Measurements from ENCODE around the gene CEMIP. TPM values are rescaled to one million over a fixed set of nuclear protein-coding genes. Genes with fewer than 3 reads are reported as not detected.

CEMIP gene
- total RNA-seq, 1 donor, result 687 TPM

GRCh38 chr15:80892414-80892813, 113.2 kb downstream of the CEMIP start:
- H3K36me3 ChIP-seq (ENCODE audit: insufficient read depth, low read length), result peaks cover 93% of the 10 kb centered on the region
- no peak overlapping the region for H3K4me3 ChIP-seq (ENCODE audit: insufficient read depth, low read length)
- H4K20me1 ChIP-seq (ENCODE audit: insufficient read depth, low read length), result peaks cover 14% of the 10 kb centered on the region
- no peaks in the 10 kb centered on the region for H3K27me3 ChIP-seq (ENCODE audit: insufficient read depth, low read length)
- H3K27ac ChIP-seq (ENCODE audit: low read depth, low read length), result no peak overlapping the region
- no peak for DNase-seq (ENCODE audit: insufficient read length, low spot score, missing footprints)
- no peaks in the 10 kb centered on the region for H3K79me2 ChIP-seq (ENCODE audit: insufficient read depth, low read length)
- no peak overlapping the region for H3K4me2 ChIP-seq (ENCODE audit: insufficient read depth, low read length)
- no peak for TF ChIP-seq CTCF (IDR thresholded peaks at IDR 0.05; ENCODE audit: extremely low read depth, low read depth, low read length)
- H3K4me1 ChIP-seq (ENCODE audit: insufficient read depth, low read length), result peaks cover 25% of the 10 kb centered on the region
- H2AFZ ChIP-seq (ENCODE audit: low read length), result no peak overlapping the region
- H3K9me3 ChIP-seq (ENCODE audit: low read depth, low read length), result no peaks in the 10 kb centered on the region

DNA sequence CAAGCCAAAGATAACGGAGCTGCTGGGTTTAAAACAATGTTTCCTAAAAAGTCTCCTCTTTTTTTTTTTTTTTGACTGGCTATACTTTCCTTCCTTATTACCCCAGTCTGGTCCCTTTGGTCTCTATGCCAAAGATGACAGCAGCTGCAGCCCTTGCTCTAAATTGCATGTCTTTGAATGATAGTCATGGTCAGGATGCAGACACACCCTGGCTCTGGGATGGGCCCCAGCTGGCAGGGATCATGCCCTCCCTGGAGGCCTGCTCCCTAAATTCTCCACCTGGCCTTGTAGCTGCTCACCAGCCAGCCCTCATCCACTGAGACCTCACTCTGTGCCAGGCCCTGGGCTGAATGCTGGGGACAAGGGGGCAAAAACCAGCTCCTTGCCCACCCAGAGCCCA, 114.6 kb downstream of the CEMIP start:
- TF ChIP-seq CTCF (IDR thresholded peaks at IDR 0.05; ENCODE audit: extremely low read depth, low read depth, low read length), result no peak
- peaks cover 25% of the 10 kb centered on the region for H3K4me1 ChIP-seq (ENCODE audit: insufficient read depth, low read length)
- peak overlapping the region; percentile 23 for H3K27ac ChIP-seq (ENCODE audit: low read depth, low read length)
- H3K9me3 ChIP-seq (ENCODE audit: low read depth, low read length), result no peaks in the 10 kb centered on the region
- H3K36me3 ChIP-seq (ENCODE audit: insufficient read depth, low read length), result peaks cover 93% of the 10 kb centered on the region
- H3K4me2 ChIP-seq (ENCODE audit: insufficient read depth, low read length), result no peak overlapping the region
- peaks cover 14% of the 10 kb centered on the region for H4K20me1 ChIP-seq (ENCODE audit: insufficient read depth, low read length)
- no peaks in the 10 kb centered on the region for H3K79me2 ChIP-seq (ENCODE audit: insufficient read depth, low read length)
- no peak for DNase-seq (ENCODE audit: insufficient read length, low spot score, missing footprints)
- no peak overlapping the region for H2AFZ ChIP-seq (ENCODE audit: low read length)
- H3K4me3 ChIP-seq (ENCODE audit: insufficient read depth, low read length), result no peak overlapping the region
- H3K27me3 ChIP-seq (ENCODE audit: insufficient read depth, low read length), result no peaks in the 10 kb centered on the region

DNA sequence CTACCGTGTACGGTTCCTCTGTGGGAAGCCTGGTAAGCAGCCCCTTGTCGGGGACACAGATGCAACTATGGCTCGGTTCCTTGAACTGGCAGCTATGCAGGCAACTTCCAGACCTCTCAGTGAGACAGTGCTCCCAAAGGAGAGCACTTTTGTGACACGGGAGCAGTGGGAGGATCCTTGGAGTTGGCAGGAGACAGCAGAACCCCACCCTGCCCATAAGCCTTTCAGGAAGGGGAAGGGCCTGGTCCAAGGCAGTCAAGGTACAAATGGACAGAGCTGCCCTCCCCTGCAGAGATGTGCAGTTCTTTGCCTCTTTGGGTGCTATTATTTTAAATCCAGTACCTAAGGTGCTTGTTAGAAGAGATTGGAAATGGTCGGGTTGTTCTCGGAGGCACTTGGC, 115.9 kb downstream of the CEMIP start:
- H3K79me2 ChIP-seq (ENCODE audit: insufficient read depth, low read length), result no peaks in the 10 kb centered on the region
- H3K4me3 ChIP-seq (ENCODE audit: insufficient read depth, low read length), result no peak overlapping the region
- no peak for DNase-seq (ENCODE audit: insufficient read length, low spot score, missing footprints)
- no peak overlapping the region for H3K4me2 ChIP-seq (ENCODE audit: insufficient read depth, low read length)
- H4K20me1 ChIP-seq (ENCODE audit: insufficient read depth, low read length), result peaks cover 17% of the 10 kb centered on the region
- TF ChIP-seq CTCF (IDR thresholded peaks at IDR 0.05; ENCODE audit: extremely low read depth, low read depth, low read length), result no peak
- no peak overlapping the region for H2AFZ ChIP-seq (ENCODE audit: low read length)
- H3K9me3 ChIP-seq (ENCODE audit: low read depth, low read length), result no peaks in the 10 kb centered on the region
- H3K36me3 ChIP-seq (ENCODE audit: insufficient read depth, low read length), result peaks cover 91% of the 10 kb centered on the region
- H3K27ac ChIP-seq (ENCODE audit: low read depth, low read length), result no peak overlapping the region
- peaks cover 20% of the 10 kb centered on the region for H3K4me1 ChIP-seq (ENCODE audit: insufficient read depth, low read length)
- no peaks in the 10 kb centered on the region for H3K27me3 ChIP-seq (ENCODE audit: insufficient read depth, low read length)

DNA sequence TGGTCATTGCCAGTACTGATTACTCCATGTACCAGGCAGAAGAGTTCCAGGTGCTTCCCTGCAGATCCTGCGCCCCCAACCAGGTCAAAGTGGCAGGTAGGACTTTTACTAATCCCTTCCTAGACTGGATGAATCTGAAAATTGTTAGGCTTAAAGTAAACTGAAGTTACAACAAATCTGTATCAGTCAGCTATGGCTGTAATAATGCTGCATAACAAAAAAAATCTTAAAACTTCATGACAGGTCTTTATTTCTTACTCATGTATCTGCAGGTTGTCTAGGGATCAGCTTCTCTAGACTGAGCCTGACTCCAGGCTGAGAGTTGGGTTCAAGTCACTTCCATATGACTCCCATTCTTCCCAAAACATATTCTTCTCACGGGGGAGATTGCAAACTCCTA, 116.8 kb downstream of the CEMIP start:
- Histone ChIP-seq H3K9me3 (ENCODE audit: low read depth, low read length) (no peaks in the 10 kb centered on the region), H3K4me2 (ENCODE audit: insufficient read depth, low read length) (no peak overlapping the region), H3K36me3 (ENCODE audit: insufficient read depth, low read length) (peaks cover 92% of the 10 kb centered on the region), H3K27ac (ENCODE audit: low read depth, low read length) (no peak overlapping the region), H3K4me3 (ENCODE audit: insufficient read depth, low read length) (no peak overlapping the region), H2AFZ (ENCODE audit: low read length) (no peak overlapping the region), H3K4me1 (ENCODE audit: insufficient read depth, low read length) (peaks cover 13% of the 10 kb centered on the region), H4K20me1 (ENCODE audit: insufficient read depth, low read length) (peaks cover 14% of the 10 kb centered on the region), H3K79me2 (ENCODE audit: insufficient read depth, low read length) (no peaks in the 10 kb centered on the region), H3K27me3 (ENCODE audit: insufficient read depth, low read length) (no peaks in the 10 kb centered on the region)
- no peak for DNase-seq (ENCODE audit: insufficient read length, low spot score, missing footprints)
- no peak for TF ChIP-seq CTCF (IDR thresholded peaks at IDR 0.05; ENCODE audit: extremely low read depth, low read depth, low read length)
